ENCODE results near the gene PIGV. TPM values are rescaled to one million over a fixed set of nuclear protein-coding genes. Genes with fewer than 3 reads are reported as not detected.

PIGV gene
- total and polyA plus RNA-seq, 3 donors from 2014 or later: 47.6 to 101 (median 52.5) TPM

GRCh38 chr1:26786437-26787380 is 1.0 kb upstream of the PIGV start:
- TF ChIP-seq, protein P1, sequence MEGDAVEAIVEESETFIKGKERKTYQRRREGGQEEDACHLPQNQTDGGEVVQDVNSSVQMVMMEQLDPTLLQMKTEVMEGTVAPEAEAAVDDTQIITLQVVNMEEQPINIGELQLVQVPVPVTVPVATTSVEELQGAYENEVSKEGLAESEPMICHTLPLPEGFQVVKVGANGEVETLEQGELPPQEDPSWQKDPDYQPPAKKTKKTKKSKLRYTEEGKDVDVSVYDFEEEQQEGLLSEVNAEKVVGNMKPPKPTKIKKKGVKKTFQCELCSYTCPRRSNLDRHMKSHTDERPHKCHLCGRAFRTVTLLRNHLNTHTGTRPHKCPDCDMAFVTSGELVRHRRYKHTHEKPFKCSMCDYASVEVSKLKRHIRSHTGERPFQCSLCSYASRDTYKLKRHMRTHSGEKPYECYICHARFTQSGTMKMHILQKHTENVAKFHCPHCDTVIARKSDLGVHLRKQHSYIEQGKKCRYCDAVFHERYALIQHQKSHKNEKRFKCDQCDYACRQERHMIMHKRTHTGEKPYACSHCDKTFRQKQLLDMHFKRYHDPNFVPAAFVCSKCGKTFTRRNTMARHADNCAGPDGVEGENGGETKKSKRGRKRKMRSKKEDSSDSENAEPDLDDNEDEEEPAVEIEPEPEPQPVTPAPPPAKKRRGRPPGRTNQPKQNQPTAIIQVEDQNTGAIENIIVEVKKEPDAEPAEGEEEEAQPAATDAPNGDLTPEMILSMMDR (IDR thresholded peaks at IDR 0.05): no peak
- no peak for TF ChIP-seq POLR2A (IDR thresholded peaks at IDR 0.05)
- Histone ChIP-seq H3K4me1 (peaks cover 53% of the 10 kb centered on the region), H3K9me3 (no peaks in the 10 kb centered on the region), H3K27ac (peak overlapping the region; percentile 100), H3K36me3 (ENCODE audit: low read depth, missing control alignments) (no peaks in the 10 kb centered on the region), H3K27me3 (no peaks in the 10 kb centered on the region), H3K4me3 (peak overlapping the region; percentile 81 to 90)
- WGBS, 2 donors: 1 to 2% methylated on average over 12 of the region's 12 CpGs
- intact Hi-C loops (cut with DNase I; ENCODE audit: low total_unique reads): loop anchor here (5.0 kb wide), 1 partner anchor 89 kb away; the partner anchor contains the start of gene ARID1A
- DNase-seq: peak; percentile 84

DNA sequence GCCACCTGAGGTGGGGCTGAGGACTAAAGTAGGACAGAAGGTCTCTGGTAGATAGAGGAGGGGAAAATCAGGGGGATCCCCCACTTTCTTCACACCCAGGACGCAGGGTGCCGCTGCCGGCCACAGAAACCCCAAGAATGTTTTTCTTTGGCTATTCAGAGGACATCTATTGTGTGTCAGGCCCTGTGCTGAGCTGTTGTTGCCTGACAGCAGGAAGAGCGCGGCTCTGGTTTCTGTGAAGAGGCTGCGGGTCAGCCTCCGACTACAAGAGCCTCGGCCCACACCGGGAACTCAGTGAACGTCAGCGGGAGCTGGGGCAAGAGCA is 407 bp upstream of the PIGV start:
- Histone ChIP-seq H3K36me3 (ENCODE audit: low read depth, missing control alignments) (no peaks in the 10 kb centered on the region), H3K27me3 (no peaks in the 10 kb centered on the region), H3K4me3 (peak overlapping the region; percentile 81 to 90), H3K4me1 (peaks cover 53% of the 10 kb centered on the region), H3K9me3 (no peaks in the 10 kb centered on the region), H3K27ac (peak overlapping the region; percentile 100)
- TF ChIP-seq, protein P1 (IDR thresholded peaks at IDR 0.05): no peak
- no peak for TF ChIP-seq POLR2A (IDR thresholded peaks at IDR 0.05)
- intact Hi-C loops (cut with DNase I; ENCODE audit: low total_unique reads): loop anchor here (5.0 kb wide), 1 partner anchor 90 kb away; the partner anchor contains the start of gene ARID1A
- 0 to 1% methylated on average over 9 to 10 of the region's 11 CpGs for WGBS, 2 donors
- DNase-seq: no peak

- no peaks in the 10 kb centered on the region for H3K36me3 ChIP-seq (ENCODE audit: low read depth, missing control alignments)
- peaks cover 43% of the 10 kb centered on the region for H3K4me1 ChIP-seq
- intact Hi-C loops (cut with DNase I; ENCODE audit: low total_unique reads): loop anchor here (5.0 kb wide), 1 partner anchor 91 kb away; the partner anchor contains the start of gene ARID1A
- H3K9me3 ChIP-seq: no peaks in the 10 kb centered on the region
- no peaks in the 10 kb centered on the region for H3K27me3 ChIP-seq
- peak overlapping the region; percentile 100 for H3K27ac ChIP-seq
- no peak for TF ChIP-seq POLR2A (IDR thresholded peaks at IDR 0.05)
- TF ChIP-seq, protein P1 (IDR thresholded peaks at IDR 0.05): no peak
- WGBS, 2 donors: 0 to 1% methylated on average over 5 to 10 of the region's 10 CpGs
- DNase-seq: no peak
- H3K4me3 ChIP-seq: peak overlapping the region; percentile 81 to 90
Observed at GRCh38 chr1:26788515-26788785, 700 bp downstream of the PIGV start.

DNA sequence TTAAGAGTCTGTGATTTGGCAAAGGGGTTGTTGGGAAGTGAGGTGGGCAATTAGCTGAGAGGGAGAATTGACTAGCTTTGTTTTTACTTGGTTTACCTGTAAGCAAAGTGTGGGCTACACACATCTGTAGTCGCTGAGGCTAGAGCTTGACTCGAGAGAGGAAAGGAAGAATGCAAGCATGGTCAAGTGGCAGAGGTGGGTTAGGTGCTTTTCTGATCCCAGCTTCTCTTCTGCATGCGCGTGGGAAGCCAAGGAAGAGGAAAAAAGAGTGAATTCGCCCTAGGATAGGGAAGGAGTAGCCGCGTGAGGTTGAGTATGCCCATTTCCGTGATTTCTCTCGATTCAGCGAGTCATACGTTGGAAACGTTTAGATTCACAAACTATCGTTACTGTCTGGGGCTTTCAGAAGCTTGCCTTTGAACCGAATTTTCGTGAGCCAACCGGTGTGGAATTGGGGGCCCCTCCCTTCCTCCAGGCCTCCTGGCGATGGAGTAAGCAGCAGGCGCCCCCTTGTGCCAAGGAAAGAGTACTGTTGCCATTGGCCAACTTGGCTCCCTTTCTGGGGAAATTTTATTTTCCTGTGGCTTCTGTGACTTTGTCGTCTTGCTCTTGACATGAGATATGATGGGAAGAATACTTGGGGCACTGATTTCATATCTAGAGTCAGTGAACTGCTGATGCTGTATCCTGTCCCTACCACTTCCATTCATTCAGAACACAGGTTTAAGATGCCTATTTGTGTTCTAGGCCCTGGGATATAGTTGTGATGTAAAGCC is 1.3 kb downstream of the PIGV start:
- H3K9me3 ChIP-seq: no peaks in the 10 kb centered on the region
- no peaks in the 10 kb centered on the region for H3K27me3 ChIP-seq
- 0 to 1% methylated on average over 19 of the region's 19 CpGs for WGBS, 2 donors
- peak overlapping the region; percentile 100 for H3K27ac ChIP-seq
- H3K4me3 ChIP-seq: peak overlapping the region; percentile 81 to 90
- TF ChIP-seq POLR2A (IDR thresholded peaks at IDR 0.05): no peak
- TF ChIP-seq, protein P1 (IDR thresholded peaks at IDR 0.05): peak; percentile 88 to 98 (median 96)
- H3K4me1 ChIP-seq: peaks cover 37% of the 10 kb centered on the region
- DNase-seq: peak; percentile 91
- intact Hi-C loops (cut with DNase I; ENCODE audit: low total_unique reads): loop anchor here (5.0 kb wide), 1 partner anchor 92 kb away; the partner anchor contains the start of gene ARID1A
- H3K36me3 ChIP-seq (ENCODE audit: low read depth, missing control alignments): no peaks in the 10 kb centered on the region

All from testis (tissue), 3 donors.